A673 (cell line): Measurements from ENCODE around the gene FRMD4A. TPM values are rescaled to one million over a fixed set of nuclear protein-coding genes. Genes with fewer than 3 reads are reported as not detected.

Source experiments
- BruUV-seq: library from RNA; stranded (reverse); fragments of 400-500 nt; replicated peaks from 2 replicates; lab custom pipeline; 2021; lab: Mats Ljungman, UMichigan
- CTCF ChIA-PET: fragments of 300-600 bp; sonication (Branson Sonifier 250); formaldehyde crosslinking; loops from one replicate; lab custom pipeline; 2022; ENCODE audit warnings: antibody characterized with exemption; lab: Charles Lee
- POLR2A ChIA-PET: fragments of 300-600 bp; sonication (Branson Sonifier 250); formaldehyde crosslinking; loops from one replicate; lab custom pipeline; 2022; ENCODE audit warnings: antibody characterized with exemption; ENCODE audit not compliant: low non-redundant PET; lab: Charles Lee
- DNase-seq: peaks from one replicate; pipeline ENCODE4 v3.0.0-alpha.2; 2015; ENCODE audit warnings: low spot score
- H3K27ac ChIP-seq: fragments of 200-600 bp; sonication (generic); 2 replicates; pipeline ENCODE4 v1.5.1; 2016; ENCODE audit warnings: mixed run types, low read depth, mild to moderate bottlenecking, mixed read lengths, antibody characterized with exemption, low read length; ENCODE audit not compliant: poor library complexity, severe bottlenecking
- H3K27me3 ChIP-seq: fragments of 200-600 bp; sonication (generic); replicated peaks from 2 replicates; pipeline ENCODE4 v1.6.1; 2017; ENCODE audit warnings: mixed run types, low read depth, mild to moderate bottlenecking, mixed read lengths, antibody characterized with exemption, low read length; ENCODE audit not compliant: insufficient read depth, poor library complexity
- H3K36me3 ChIP-seq: fragments of 200-600 bp; sonication (generic); 2 replicates; pipeline ENCODE4 v1.6.1; 2016; ENCODE audit warnings: mixed run types, mild to moderate bottlenecking, mixed read lengths, antibody characterized with exemption, low read length; ENCODE audit not compliant: insufficient read depth, poor library complexity, severe bottlenecking
- H3K4me1 ChIP-seq: fragments of 200-600 bp; sonication (generic); 2 replicates; pipeline ENCODE4 v1.6.1; 2017; ENCODE audit warnings: mixed run types, mild to moderate bottlenecking, mixed read lengths, antibody characterized with exemption, low read length; ENCODE audit not compliant: insufficient read depth, poor library complexity, severe bottlenecking
- H3K4me3 ChIP-seq: fragments of 200-600 bp; sonication (generic); 2 replicates; pipeline ENCODE4 v1.5.1; 2016; ENCODE audit warnings: low read depth, mixed run types, mild to moderate bottlenecking, mixed read lengths, low read length; ENCODE audit not compliant: poor library complexity, severe bottlenecking
- H3K9me3 ChIP-seq: fragments of 200-600 bp; sonication (generic); 2 replicates; pipeline ENCODE4 v1.6.1; 2016; ENCODE audit warnings: mixed run types, low read depth, mild to moderate bottlenecking, mixed read lengths, antibody characterized with exemption, low read length; ENCODE audit not compliant: poor library complexity, severe bottlenecking
- EZH2 ChIP-seq: fragments of 200-600 bp; sonication (generic); IDR thresholded peaks from 2 replicates; pipeline ENCODE4 v1.6.1; 2017; ENCODE audit warnings: borderline replicate concordance, low read depth, mild to moderate bottlenecking, mixed read lengths, antibody characterized with exemption, low read length; ENCODE audit not compliant: poor library complexity, severe bottlenecking
- intact Hi-C: fragments of 100-400 bp; cut with micrococcal nuclease; formaldehyde crosslinking; loops from one replicate; pipeline ENCODE4 v1.10.0; 2022; ENCODE audit not compliant: unreplicated experiment
- total RNA-seq: library from RNA; stranded (reverse); gene quantifications from 2 replicates; pipeline ENCODE4 v1.2.3, GENCODE V29; 2021
- TF ChIP-seq, protein P1 (sequence below): fragments of 300-800, 200-600 bp; sonication (generic); conservative IDR thresholded peaks from 2 replicates; pipeline ENCODE4 v1.5.1; 2017; ENCODE audit warnings: low read depth, mild to moderate bottlenecking, antibody characterized with exemption, low read length, moderate library complexity, mixed read lengths

The FRMD4A gene
- total RNA-seq, 1 experiment from 2014 or later, result 26.3 TPM

DNA sequence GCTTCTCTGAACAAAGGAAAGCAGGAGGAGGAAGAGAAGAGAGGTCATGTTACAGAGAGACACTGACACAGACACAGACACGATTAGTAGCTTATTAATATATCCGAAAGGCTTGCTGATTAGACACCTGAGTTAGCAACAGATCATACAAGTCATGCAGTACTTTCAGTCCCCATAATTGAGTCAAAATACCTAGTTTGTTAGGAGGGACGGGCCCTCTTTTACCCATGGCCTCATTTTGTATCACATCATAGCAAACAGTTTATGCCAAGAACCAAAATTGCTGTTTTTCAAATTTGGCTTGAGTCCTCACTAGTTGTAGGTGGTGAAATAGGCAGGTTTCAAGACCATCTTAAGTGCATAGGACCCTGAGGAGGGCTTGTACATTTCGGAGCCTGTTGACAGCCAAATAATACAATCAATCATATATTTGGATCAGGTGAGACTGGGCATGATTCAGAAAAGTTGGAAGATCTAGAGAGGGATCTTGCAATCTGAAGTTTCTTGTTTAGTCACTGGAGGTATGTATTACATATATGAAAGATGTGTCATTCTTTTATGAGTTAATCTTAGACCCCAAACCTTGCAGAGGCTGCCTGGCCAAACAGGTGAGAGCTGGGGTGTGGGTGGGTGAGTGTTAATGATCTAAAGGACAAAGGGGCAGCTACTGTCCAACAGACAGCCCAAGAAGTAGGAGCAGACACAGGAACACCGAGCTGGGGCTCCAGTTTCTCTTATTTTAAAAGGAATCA is 678.6 kb downstream of the FRMD4A start:
- H3K9me3 ChIP-seq, result no peaks in the 10 kb centered on the region
- BruUV-seq, result no TSS peak
- intact Hi-C loops, result no loop called here
- POLR2A ChIA-PET, result no interaction called here
- no peaks in the 10 kb centered on the region for H3K4me1 ChIP-seq
- H3K27me3 ChIP-seq, result no peaks in the 10 kb centered on the region
- H3K27ac ChIP-seq, result no peak overlapping the region
- CTCF ChIA-PET, result no interaction called here
- TF ChIP-seq EZH2, result no peak
- TF ChIP-seq, protein P1, sequence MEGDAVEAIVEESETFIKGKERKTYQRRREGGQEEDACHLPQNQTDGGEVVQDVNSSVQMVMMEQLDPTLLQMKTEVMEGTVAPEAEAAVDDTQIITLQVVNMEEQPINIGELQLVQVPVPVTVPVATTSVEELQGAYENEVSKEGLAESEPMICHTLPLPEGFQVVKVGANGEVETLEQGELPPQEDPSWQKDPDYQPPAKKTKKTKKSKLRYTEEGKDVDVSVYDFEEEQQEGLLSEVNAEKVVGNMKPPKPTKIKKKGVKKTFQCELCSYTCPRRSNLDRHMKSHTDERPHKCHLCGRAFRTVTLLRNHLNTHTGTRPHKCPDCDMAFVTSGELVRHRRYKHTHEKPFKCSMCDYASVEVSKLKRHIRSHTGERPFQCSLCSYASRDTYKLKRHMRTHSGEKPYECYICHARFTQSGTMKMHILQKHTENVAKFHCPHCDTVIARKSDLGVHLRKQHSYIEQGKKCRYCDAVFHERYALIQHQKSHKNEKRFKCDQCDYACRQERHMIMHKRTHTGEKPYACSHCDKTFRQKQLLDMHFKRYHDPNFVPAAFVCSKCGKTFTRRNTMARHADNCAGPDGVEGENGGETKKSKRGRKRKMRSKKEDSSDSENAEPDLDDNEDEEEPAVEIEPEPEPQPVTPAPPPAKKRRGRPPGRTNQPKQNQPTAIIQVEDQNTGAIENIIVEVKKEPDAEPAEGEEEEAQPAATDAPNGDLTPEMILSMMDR, result no peak
- no peak overlapping the region for H3K4me3 ChIP-seq
- DNase-seq, result no peak
- H3K36me3 ChIP-seq, result peaks cover 3% of the 10 kb centered on the region

DNA sequence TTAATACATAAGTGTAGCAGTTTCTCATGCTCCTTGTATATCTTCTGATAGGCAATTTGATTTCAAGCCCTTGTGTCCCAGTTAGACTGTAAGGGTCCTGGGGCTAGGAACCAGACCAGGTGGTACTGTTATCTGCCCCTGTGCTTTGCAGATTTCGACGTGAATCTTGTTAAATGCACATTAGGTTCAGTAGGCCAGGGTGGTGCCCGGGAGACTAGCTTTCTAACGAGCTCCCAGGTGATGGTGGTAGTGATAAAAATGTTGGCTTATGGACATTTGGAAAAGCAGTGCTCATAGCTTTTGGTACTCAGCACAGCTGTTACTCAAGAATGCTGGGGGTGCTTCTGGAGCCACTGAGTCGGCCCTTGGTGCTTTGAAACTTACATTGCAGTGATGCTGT is 679.8 kb downstream of the FRMD4A start:
- Histone ChIP-seq H3K4me3 (no peak overlapping the region), H3K9me3 (no peaks in the 10 kb centered on the region), H3K4me1 (no peaks in the 10 kb centered on the region), H3K27ac (no peak overlapping the region), H3K36me3 (peaks cover 3% of the 10 kb centered on the region), H3K27me3 (no peaks in the 10 kb centered on the region)
- CTCF ChIA-PET, result no interaction called here
- BruUV-seq, result no TSS peak
- TF ChIP-seq EZH2, result no peak
- TF ChIP-seq, protein P1, result no peak
- DNase-seq, result no peak
- intact Hi-C loops, result no loop called here
- POLR2A ChIA-PET, result no interaction called here

DNA sequence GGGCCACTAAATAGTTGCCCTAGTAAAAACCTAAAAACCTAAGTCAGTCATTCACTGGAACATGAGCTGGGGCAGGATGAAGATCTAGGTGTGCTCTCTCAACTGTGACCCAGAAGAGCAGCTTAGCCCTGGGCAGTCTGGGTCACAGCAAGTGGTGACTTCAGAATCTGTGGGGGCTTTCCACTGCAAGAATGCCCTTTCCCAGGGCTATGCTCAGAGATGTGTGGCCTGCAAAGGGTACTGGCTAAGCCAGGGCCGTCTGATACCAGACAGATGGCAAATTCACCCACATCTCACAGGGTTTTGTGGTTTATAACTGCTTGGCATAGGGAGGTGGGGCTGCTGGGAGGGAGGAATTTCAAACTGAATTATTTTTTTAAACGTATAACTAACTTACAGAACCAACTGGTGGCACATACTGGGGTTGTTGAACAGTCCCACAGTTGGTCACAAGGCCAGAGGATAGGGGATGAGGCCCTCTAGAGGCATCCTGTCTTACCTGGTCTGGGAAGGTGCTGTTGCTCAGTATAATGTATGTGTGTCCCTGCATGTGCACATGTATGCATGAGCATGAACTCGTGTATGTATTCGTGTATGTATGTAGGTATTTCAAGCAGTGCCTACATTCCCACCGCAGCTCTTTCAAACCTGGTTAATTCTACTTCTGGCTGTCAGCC is 680.7 kb downstream of the FRMD4A start:
- TF ChIP-seq, protein P1, result no peak
- no peak for TF ChIP-seq EZH2
- ChIA-PET CTCF (no interaction called here), POLR2A (no interaction called here)
- Histone ChIP-seq H3K4me3 (no peak overlapping the region), H3K9me3 (no peaks in the 10 kb centered on the region), H3K4me1 (no peaks in the 10 kb centered on the region), H3K27ac (no peak overlapping the region), H3K36me3 (peaks cover 3% of the 10 kb centered on the region), H3K27me3 (no peaks in the 10 kb centered on the region)
- intact Hi-C loops, result no loop called here
- no TSS peak for BruUV-seq
- DNase-seq, result no peak
